Pancreas (tissue), 10 donors: Measurements from ENCODE around the gene IKBKE. TPM values are rescaled to one million over a fixed set of nuclear protein-coding genes. Genes with fewer than 3 reads are reported as not detected.
A peak's percentile ranks its signal among the peaks of the same experiment; 100 is the strongest.

ENCODE experiments used
- ATAC-seq, 4 donors: fragments of 200-7000 bp; cut with Tn5 transposase; one replicate each; pipeline versions ENCODE4 v1.8.0 to v1.9.1; 2020; ENCODE audit warnings: mild to moderate bottlenecking in 4 of 4, moderate library complexity in 4 of 4
- DNase-seq, 6 donors: peaks; one replicate each; pipeline ENCODE4 v3.0.0-alpha.2; 2020
- FAIRE-seq: peaks from 2 replicates; lab custom pipeline; 2012; peaks lifted over from hg19 to GRCh38; lab: Jason Lieb, UNC
- H3K27ac ChIP-seq, 4 donors: fragments of 200-600 bp; sonication (generic); 1 replicate in 3 of 4; 2 replicates in 1 of 4; pipeline versions ENCODE4 v1.5.0 to v1.8.0; 2020
- H3K27me3 ChIP-seq, 4 donors: fragments of 200-600 bp; one replicate each; pipeline ENCODE4 v1.8.0; 2021
- H3K36me3 ChIP-seq, 3 donors: fragments of 200-600 bp; sonication (generic) in 1 of 3; one replicate each; pipeline versions ENCODE4 v1.5.0 to v1.8.0; 2020 to 2021
- H3K4me1 ChIP-seq, 3 donors: fragments of 200-600 bp; one replicate each; pipeline ENCODE4 v1.8.0; 2021
- H3K4me3 ChIP-seq, 4 donors: fragments of 200-600 bp; sonication (generic) in 2 of 4; one replicate each; pipeline versions ENCODE4 v1.5.0 to v1.8.0; 2020 to 2021
- H3K9me3 ChIP-seq, 4 donors: fragments of 200-600 bp; one replicate each; pipeline ENCODE4 v1.8.0; 2021
- WGBS, 2 donors: extraction: QIAGEN DNeasy Blood & Tissue Kit; methylation state at CpG; one replicate each; pipeline ENCODE4 v1.1.7; 2013; 5-methylcytosine and 5-hydroxymethylcytosine counted together
- intact Hi-C, 3 donors: fragments of 100-400 bp; cut with DNase I; formaldehyde crosslinking; loops; one replicate each; pipeline versions ENCODE4 v1.11.1 to v1.14.2; 2022
- polyA plus RNA-seq, 2 donors: library from polyadenylated mRNA; stranded (reverse); fragments of 200-250 nt; gene quantifications; one replicate each; pipeline ENCODE4 v1.2.3, GENCODE V29; 2013
- total RNA-seq, 6 donors: library from RNA; stranded (reverse); fragmentation: NEBNext Ultra II Directional in 4 of 6; extraction: Animal tissue kit (Norgen Biotek cat#: 25700) in 4 of 6; gene quantifications; one replicate each; pipeline versions ENCODE4 v1.2.1 to v1.2.4, GENCODE V29; 2021 to 2023
- TF ChIP-seq, protein P1 (sequence below), 4 donors: fragments of 200-600 bp; sonication (generic) in 3 of 4; IDR thresholded peaks; one replicate each; pipeline versions ENCODE4 v1.5.0 to v1.8.0; 2021; ENCODE audit warnings: antibody characterized with exemption in 4 of 4
- donor health status: healthy with polysubstance abuse.
- donor health status: DM: no; HTN: no; CAD: no; lungs with moderate emphysema.
- donor health status: DM: no; HTN: no; CAD: no.
- donor health status: control.
- donor health status: control.
- donor health status: Bipolar disorder and iron deficiency.
- donor health status: DM: yes; HTN: yes; CAD: no.
- donor health status: DM: no; HTN: no; CAD: no.
- donor health status: DM: no; HTN: no; CAD: no.
- donor health status: DM: yes; HTN: yes; CAD: no.

The IKBKE gene
- total and polyA plus RNA-seq, 8 donors: 1.8 to 9.9 (median 3.4) TPM

DNA sequence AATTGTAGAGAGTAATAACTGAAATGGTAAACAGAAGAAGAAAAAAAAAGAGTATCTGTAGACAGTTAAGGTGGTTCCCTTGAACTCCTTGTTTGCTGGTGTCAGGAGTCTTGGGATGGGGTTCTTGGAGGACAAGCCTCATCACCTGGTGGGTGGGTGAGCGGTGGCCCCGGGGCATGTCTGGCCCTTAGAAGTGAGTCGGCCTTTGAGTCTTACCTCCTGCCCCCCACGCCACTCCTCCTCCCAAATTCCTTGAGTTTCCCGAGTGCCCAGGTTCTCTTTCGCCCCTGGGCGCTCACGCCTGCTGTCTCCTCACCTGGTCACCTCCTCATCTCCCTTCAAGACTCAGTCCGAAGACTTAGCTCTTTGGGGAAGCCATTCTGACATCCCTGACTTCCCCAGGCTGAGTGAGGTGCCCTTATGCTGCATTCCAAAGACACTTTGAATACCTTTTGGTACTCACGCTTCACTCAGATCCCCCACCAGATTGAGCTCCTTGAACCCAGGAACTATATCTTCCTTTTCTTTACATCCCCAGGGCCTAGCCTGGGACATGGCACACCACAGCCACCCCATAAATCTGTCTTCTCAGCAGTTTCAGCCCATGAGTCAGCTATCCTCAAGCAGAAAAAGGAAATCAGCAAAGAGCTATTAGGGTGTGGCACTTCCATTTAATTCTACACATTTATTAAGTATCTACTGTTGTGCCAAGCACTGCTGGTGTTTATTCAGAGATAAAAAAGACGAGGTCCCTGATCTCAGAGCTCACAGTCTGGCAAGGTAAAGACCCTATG, 13.5 kb upstream of the IKBKE start:
- WGBS, 2 donors: 84 to 85% methylated on average over 11 of the region's 11 CpGs
- Histone ChIP-seq H3K9me3 (no peaks in the 10 kb centered on the region), H3K4me3 (no peak overlapping the region), H3K27me3 (no peaks in the 10 kb centered on the region), H3K36me3 (no peaks in the 10 kb centered on the region), H3K4me1 (no peaks in the 10 kb centered on the region), H3K27ac (no peak overlapping the region)
- intact Hi-C loops: no loop called here
- no peak for DNase-seq
- TF ChIP-seq, protein P1, sequence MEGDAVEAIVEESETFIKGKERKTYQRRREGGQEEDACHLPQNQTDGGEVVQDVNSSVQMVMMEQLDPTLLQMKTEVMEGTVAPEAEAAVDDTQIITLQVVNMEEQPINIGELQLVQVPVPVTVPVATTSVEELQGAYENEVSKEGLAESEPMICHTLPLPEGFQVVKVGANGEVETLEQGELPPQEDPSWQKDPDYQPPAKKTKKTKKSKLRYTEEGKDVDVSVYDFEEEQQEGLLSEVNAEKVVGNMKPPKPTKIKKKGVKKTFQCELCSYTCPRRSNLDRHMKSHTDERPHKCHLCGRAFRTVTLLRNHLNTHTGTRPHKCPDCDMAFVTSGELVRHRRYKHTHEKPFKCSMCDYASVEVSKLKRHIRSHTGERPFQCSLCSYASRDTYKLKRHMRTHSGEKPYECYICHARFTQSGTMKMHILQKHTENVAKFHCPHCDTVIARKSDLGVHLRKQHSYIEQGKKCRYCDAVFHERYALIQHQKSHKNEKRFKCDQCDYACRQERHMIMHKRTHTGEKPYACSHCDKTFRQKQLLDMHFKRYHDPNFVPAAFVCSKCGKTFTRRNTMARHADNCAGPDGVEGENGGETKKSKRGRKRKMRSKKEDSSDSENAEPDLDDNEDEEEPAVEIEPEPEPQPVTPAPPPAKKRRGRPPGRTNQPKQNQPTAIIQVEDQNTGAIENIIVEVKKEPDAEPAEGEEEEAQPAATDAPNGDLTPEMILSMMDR (IDR thresholded peaks at IDR 0.05): no peak
- FAIRE-seq: no peak
- ATAC-seq: peak in 2 of 4 donors; percentile 24 to 27

DNA sequence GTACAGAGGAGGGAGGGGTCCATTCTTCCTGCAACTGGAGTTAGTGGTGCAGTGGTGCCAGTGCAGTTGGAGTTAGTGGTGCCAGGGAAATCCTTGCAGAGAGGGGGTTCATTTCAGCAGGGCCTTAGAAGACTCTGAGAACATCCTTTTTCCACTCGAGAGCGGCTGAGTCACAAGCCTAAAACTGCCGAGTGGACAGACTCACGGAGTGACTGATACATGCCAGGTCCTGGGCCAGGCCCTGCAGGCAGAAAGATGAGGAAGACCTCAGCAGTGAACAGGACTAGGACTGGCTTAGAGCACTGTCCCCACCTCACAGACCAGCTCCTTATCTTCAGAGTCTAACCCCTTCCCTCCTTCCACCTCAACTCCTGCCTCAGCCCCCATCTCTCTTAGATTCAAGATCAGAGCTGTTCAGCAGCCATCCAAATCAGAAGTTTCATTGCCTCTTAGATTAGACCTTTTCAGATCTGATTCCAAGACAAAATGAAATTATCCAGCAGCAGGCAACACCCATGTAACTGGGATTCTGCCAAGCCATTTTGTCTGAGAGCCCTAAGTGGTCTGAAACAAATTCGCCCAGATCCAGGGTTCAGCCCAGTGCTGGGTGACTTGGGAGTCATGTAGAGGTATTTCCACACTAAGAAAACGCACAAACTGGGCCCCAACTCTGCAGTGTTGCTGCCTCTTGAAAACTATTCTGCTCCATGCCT, 12.7 kb upstream of the IKBKE start:
- ATAC-seq (peak in 1 of 4 donors; percentile 32), DNase-seq (no peak)

DNA sequence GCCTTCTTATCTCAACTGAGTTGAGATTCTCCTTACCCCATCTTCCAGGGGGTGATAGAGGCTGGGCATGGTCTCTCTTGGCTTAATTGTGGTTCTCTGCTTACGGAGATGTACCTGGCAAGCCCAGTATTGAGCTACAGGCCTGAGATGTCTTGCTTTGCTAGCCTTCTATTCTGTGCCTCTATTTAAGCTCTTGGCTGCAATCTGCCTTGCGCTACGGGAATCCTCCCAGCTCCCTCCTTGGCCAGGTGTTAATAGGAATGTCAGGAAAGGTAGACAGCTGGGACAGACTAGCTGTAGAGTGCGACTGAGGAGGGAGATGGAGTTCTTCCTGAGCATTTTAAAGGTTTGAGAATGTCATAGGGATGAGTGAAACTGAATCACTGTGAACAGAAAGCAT, 10.6 kb upstream of the IKBKE start:
- TF ChIP-seq, protein P1 (IDR thresholded peaks at IDR 0.05): no peak
- H3K27me3 ChIP-seq: no peaks in the 10 kb centered on the region
- intact Hi-C loops: no loop called here
- FAIRE-seq: no peak
- no peak for ATAC-seq
- WGBS, 2 donors: 81 to 83% methylated on average over 4 of the region's 4 CpGs
- H3K9me3 ChIP-seq: no peaks in the 10 kb centered on the region
- DNase-seq: no peak
- H3K27ac ChIP-seq: no peak overlapping the region
- H3K4me3 ChIP-seq: no peak overlapping the region
- no peaks in the 10 kb centered on the region for H3K36me3 ChIP-seq
- no peaks in the 10 kb centered on the region for H3K4me1 ChIP-seq

More for the DNA sequence above, 12.7 kb upstream of the IKBKE start:
- TF ChIP-seq, protein P1 (IDR thresholded peaks at IDR 0.05): no peak
- no peak overlapping the region for H3K27ac ChIP-seq
- no peaks in the 10 kb centered on the region for H3K9me3 ChIP-seq
- no peaks in the 10 kb centered on the region for H3K4me1 ChIP-seq
- FAIRE-seq: no peak
- no peak overlapping the region for H3K4me3 ChIP-seq
- intact Hi-C loops: no loop called here
- H3K36me3 ChIP-seq: no peaks in the 10 kb centered on the region
- WGBS, 2 donors: 77 to 82% methylated on average over 6 of the region's 6 CpGs
- no peaks in the 10 kb centered on the region for H3K27me3 ChIP-seq

DNA sequence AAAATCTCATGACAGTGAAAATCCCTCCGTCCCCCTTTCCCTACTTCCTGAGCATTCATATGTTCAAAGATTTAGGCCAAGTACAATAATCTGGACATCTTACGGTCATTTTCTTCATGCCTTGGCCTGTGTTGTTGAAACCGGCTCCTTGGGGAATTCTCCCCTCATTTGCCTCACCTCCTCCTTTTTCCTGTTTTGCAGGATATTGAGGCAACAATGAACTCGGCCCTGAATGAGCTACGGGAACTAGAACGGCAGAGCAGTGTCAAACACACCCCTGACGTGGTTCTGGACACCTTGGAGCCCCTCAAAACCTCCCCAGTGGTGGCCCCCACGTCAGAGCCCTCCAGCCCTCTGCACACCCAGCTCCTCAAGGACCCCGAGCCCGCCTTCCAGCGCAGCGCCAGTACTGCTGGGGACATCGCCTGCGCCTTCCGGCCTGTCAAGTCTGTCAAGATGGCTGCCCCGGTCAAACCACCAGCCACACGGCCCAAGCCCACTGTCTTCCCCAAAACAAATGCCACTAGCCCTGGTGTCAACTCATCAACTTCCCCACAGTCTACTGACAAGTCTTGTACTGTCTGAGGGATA, 9.3 kb upstream of the IKBKE start:
- Histone ChIP-seq H3K27me3 (no peaks in the 10 kb centered on the region), H3K27ac (no peak overlapping the region), H3K9me3 (no peaks in the 10 kb centered on the region), H3K36me3 (no peaks in the 10 kb centered on the region), H3K4me1 (no peaks in the 10 kb centered on the region), H3K4me3 (no peak overlapping the region)
- TF ChIP-seq, protein P1 (IDR thresholded peaks at IDR 0.05): no peak
- intact Hi-C loops: no loop called here
- FAIRE-seq (no peak), DNase-seq (no peak), ATAC-seq (no peak)
- WGBS, 2 donors: 79 to 82% methylated on average over 17 of the region's 17 CpGs
